ENCODE results near the gene ZNF367.

- no peak for TF ChIP-seq CTCF (IDR thresholded peaks at IDR 0.05)
- no peak for TF ChIP-seq EP300 (IDR thresholded peaks at IDR 0.05)
- TF ChIP-seq POLR2AphosphoS5 (IDR thresholded peaks at IDR 0.05) = no peak
- TF ChIP-seq POLR2A (IDR thresholded peaks at IDR 0.05) = no peak
Measured at GRCh38 chr9:96348261-96348660, 69.9 kb downstream of the ZNF367 start.
